DMS53 treated with DMSO at 0.1 percent for 48 hours (cell line): ENCODE data around the gene IGSF21.

ENCODE experiments used
- DNase-seq: peaks from one replicate; lab custom pipeline; 2025; ENCODE audit not compliant: unreplicated experiment; lab: John Stamatoyannopoulos, UW

Gene IGSF21

GRCh38 chr1:18175530-18176377 lies 68.2 kb downstream of the IGSF21 start:
- no peak for DNase-seq

- DNase-seq = no peak
Measured at GRCh38 chr1:18176619-18177018, 69.0 kb downstream of the IGSF21 start.

- DNase-seq = no peak
Measured at GRCh38 chr1:18178111-18178510, 70.5 kb downstream of the IGSF21 start.

GRCh38 chr1:18179009-18179408 lies 71.4 kb downstream of the IGSF21 start:
- DNase-seq = no peak

- DNase-seq = peak; percentile 15
Measured at GRCh38 chr1:18182398-18183160, 75.0 kb downstream of the IGSF21 start.

GRCh38 chr1:18183533-18183932 lies 75.9 kb downstream of the IGSF21 start:
- no peak for DNase-seq

- DNase-seq = no peak
Measured at GRCh38 chr1:18187054-18187453, 79.5 kb downstream of the IGSF21 start.

GRCh38 chr1:18188820-18189517 lies 81.4 kb downstream of the IGSF21 start:
- DNase-seq = no peak

GRCh38 chr1:18190598-18190997 lies 83.0 kb downstream of the IGSF21 start:
- DNase-seq = no peak

- no peak for DNase-seq
Measured at GRCh38 chr1:18191037-18191436, 83.4 kb downstream of the IGSF21 start.

GRCh38 chr1:18191481-18192155 lies 84.0 kb downstream of the IGSF21 start:
- no peak for DNase-seq

GRCh38 chr1:18192182-18192581 lies 84.6 kb downstream of the IGSF21 start:
- no peak for DNase-seq

GRCh38 chr1:18192974-18193373 lies 85.4 kb downstream of the IGSF21 start:
- DNase-seq = no peak

- no peak for DNase-seq
Measured at GRCh38 chr1:18197299-18197698, 89.7 kb downstream of the IGSF21 start.

- DNase-seq = no peak
Measured at GRCh38 chr1:18198260-18198659, 90.7 kb downstream of the IGSF21 start.

- no peak for DNase-seq
Measured at GRCh38 chr1:18199462-18199861, 91.9 kb downstream of the IGSF21 start.

- peak; percentile 2 for DNase-seq
Measured at GRCh38 chr1:18200136-18200717, 92.6 kb downstream of the IGSF21 start.

- DNase-seq = no peak
Measured at GRCh38 chr1:18200918-18201317, 93.3 kb downstream of the IGSF21 start.

GRCh38 chr1:18201997-18202719 lies 94.6 kb downstream of the IGSF21 start:
- no peak for DNase-seq

GRCh38 chr1:18203645-18204044 lies 96.0 kb downstream of the IGSF21 start:
- no peak for DNase-seq
